DND-41 (cell line): ENCODE results near the gene ZNF521.

Source experiments
- EZH2 ChIP-seq: IDR thresholded peaks from 3 replicates; pipeline ENCODE4 v1.6.1; 2012; ENCODE audit warnings: borderline replicate concordance, low read depth, mild to moderate bottlenecking, moderate library complexity, low read length, inconsistent platforms; ENCODE audit not compliant: severe bottlenecking
- TF ChIP-seq, protein P1 (sequence below): IDR thresholded peaks from 2 replicates; pipeline ENCODE4 v1.5.1; 2012; ENCODE audit warnings: borderline replicate concordance, low read length, moderate library complexity, mild to moderate bottlenecking; ENCODE audit not compliant: poor library complexity, severe bottlenecking; ENCODE audit errors: extremely low read depth

DNA sequence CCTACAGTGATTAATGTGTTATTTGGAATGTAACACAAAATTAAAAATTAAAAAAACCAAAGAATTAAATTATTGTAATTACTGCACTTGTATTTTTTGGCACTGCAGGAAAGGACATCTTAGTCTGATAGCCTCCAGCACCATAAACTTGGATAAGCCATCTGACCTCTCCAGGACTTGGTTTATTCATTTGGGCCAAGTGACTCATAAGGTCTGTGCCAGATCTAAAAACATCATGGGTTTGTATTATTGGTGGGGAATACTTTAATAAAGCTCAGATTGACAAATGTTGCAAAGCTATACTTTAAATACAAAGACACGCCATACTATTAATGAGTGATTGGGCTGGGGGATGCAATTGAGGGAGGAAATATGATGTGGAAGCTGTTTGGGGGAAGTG, 225.2 kb downstream of the ZNF521 start:
- TF ChIP-seq, protein P1, sequence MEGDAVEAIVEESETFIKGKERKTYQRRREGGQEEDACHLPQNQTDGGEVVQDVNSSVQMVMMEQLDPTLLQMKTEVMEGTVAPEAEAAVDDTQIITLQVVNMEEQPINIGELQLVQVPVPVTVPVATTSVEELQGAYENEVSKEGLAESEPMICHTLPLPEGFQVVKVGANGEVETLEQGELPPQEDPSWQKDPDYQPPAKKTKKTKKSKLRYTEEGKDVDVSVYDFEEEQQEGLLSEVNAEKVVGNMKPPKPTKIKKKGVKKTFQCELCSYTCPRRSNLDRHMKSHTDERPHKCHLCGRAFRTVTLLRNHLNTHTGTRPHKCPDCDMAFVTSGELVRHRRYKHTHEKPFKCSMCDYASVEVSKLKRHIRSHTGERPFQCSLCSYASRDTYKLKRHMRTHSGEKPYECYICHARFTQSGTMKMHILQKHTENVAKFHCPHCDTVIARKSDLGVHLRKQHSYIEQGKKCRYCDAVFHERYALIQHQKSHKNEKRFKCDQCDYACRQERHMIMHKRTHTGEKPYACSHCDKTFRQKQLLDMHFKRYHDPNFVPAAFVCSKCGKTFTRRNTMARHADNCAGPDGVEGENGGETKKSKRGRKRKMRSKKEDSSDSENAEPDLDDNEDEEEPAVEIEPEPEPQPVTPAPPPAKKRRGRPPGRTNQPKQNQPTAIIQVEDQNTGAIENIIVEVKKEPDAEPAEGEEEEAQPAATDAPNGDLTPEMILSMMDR, result no peak
- TF ChIP-seq EZH2, result no peak
